Ishikawa (cell line): Measurements from ENCODE around the gene SDCCAG8.

Source experiments
- CREB1 ChIP-seq: IDR thresholded peaks from 2 replicates; pipeline ENCODE4 v1.6.1; 2012; ENCODE audit warnings: low read depth
- EP300 ChIP-seq: IDR thresholded peaks from 2 replicates; pipeline ENCODE4 v1.6.1; 2012; ENCODE audit warnings: borderline replicate concordance
- FOXM1 ChIP-seq: IDR thresholded peaks from 2 replicates; pipeline ENCODE4 v1.6.1; 2012; ENCODE audit warnings: low read depth, borderline replicate concordance
- MAX ChIP-seq: IDR thresholded peaks from 2 replicates; pipeline ENCODE4 v1.6.1; 2012
- NFIC ChIP-seq: IDR thresholded peaks from 2 replicates; pipeline ENCODE4 v1.6.1; 2012
- RAD21 ChIP-seq: IDR thresholded peaks from 2 replicates; pipeline ENCODE4 v1.6.1; 2012; ENCODE audit warnings: low read depth
- REST ChIP-seq: IDR thresholded peaks from 2 replicates; pipeline ENCODE4 v1.6.1; 2012; ENCODE audit warnings: low read depth, mild to moderate bottlenecking
- TAF1 ChIP-seq: IDR thresholded peaks from 2 replicates; pipeline ENCODE4 v1.6.1; 2012; ENCODE audit warnings: low read depth, mild to moderate bottlenecking
- TCF12 ChIP-seq: IDR thresholded peaks from 2 replicates; pipeline ENCODE4 v1.6.1; 2012; ENCODE audit warnings: low read depth
- TEAD4 ChIP-seq: IDR thresholded peaks from 2 replicates; pipeline ENCODE4 v1.6.1; 2012
- USF1 ChIP-seq: IDR thresholded peaks from 2 replicates; pipeline ENCODE4 v1.6.1; 2012
- YY1 ChIP-seq: IDR thresholded peaks from 2 replicates; pipeline ENCODE4 v1.6.1; 2012; ENCODE audit warnings: low read depth
- ZBTB7A ChIP-seq: IDR thresholded peaks from 2 replicates; pipeline ENCODE4 v1.6.1; 2012; ENCODE audit warnings: low read depth

GRCh38 chr1:243213045-243213787 lies 42.6 kb upstream of the SDCCAG8 start:
- TF ChIP-seq REST (no peak), TCF12 (no peak), USF1 (no peak), EP300 (no peak), TEAD4 (no peak), TAF1 (no peak), MAX (no peak), RAD21 (no peak), ZBTB7A (no peak), YY1 (no peak), FOXM1 (no peak), CREB1 (no peak), NFIC (no peak)
